ENCODE results near the gene MAPK11.
"Not testable (repeated sequence)": the region's sequence is repeated elsewhere in the genome, so short reads cannot be mapped to it uniquely, and the experiment has no call there.

GRCh38 chr22:50273781-50274180 is 3.6 kb upstream of the MAPK11 start:
- TF ChIP-seq, protein P1, sequence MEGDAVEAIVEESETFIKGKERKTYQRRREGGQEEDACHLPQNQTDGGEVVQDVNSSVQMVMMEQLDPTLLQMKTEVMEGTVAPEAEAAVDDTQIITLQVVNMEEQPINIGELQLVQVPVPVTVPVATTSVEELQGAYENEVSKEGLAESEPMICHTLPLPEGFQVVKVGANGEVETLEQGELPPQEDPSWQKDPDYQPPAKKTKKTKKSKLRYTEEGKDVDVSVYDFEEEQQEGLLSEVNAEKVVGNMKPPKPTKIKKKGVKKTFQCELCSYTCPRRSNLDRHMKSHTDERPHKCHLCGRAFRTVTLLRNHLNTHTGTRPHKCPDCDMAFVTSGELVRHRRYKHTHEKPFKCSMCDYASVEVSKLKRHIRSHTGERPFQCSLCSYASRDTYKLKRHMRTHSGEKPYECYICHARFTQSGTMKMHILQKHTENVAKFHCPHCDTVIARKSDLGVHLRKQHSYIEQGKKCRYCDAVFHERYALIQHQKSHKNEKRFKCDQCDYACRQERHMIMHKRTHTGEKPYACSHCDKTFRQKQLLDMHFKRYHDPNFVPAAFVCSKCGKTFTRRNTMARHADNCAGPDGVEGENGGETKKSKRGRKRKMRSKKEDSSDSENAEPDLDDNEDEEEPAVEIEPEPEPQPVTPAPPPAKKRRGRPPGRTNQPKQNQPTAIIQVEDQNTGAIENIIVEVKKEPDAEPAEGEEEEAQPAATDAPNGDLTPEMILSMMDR (IDR thresholded peaks at IDR 0.05) = not testable (repeated sequence)
- TF ChIP-seq POLR2AphosphoS5, POLR2A (IDR thresholded peaks at IDR 0.05): not testable (repeated sequence)

Measured in transverse colon (tissue), 4 donors.